ENCODE data around the gene TRAF1. TPM values are rescaled to one million over a fixed set of nuclear protein-coding genes. Genes with fewer than 3 reads are reported as not detected.

The TRAF1 gene
- total RNA-seq, 1 experiment from 2014 or later, result 1.4 TPM

DNA sequence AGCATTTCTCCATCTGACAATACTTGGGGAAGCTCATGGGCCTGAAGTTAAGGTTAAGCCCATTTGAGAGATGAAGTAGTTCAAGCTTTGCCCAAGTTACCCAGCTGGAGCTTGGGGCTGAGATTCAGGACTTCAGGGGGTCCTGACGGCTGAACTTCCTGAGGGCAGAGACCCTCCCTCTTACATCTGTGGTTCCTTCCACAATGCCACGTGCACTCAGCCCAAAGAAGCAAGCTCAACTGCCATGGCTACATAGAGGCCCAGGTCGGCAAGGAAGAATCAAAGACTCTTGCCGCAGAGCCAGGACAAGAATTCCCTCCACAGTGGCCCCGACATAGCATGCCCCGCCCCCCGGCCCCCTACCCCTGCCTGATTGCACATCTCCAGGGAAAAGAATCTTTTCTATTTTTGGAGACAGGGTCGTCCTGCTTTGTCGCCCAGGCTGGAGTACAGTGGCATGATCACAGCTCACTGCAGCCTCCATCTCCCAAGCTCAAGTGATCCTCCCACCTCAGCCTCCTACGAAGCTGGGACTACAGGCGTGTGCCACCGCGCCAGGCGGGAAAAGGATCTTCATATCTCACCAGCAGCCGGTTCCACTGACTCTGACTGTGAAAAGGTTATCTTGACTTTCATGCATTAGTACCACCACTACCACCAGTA is 58.8 kb downstream of the TRAF1 start:
- H2AK5ac ChIP-seq (ENCODE audit: insufficient read length, low read length), result no peak overlapping the region
- no peak overlapping the region for H2AFZ ChIP-seq (ENCODE audit: low read length)
- no peaks in the 10 kb centered on the region for H3K27me3 ChIP-seq (ENCODE audit: insufficient read depth, low read length)
- no peak overlapping the region for H3K27ac ChIP-seq (ENCODE audit: insufficient read length, low read depth, low read length)
- H4K8ac ChIP-seq (replicated peaks; ENCODE audit: insufficient read length, low read depth, low read length), result no peak overlapping the region
- no CpG with 5 or more reads among the region's 15 CpGs for WGBS (ENCODE audit: extremely low coverage, insufficient read length, low lambda C conversion rate)
- peak overlapping the region; percentile 35 for H3K4me2 ChIP-seq (ENCODE audit: insufficient read depth, insufficient read length, low read length)
- H3K9ac ChIP-seq (ENCODE audit: extremely low read depth, insufficient read length, low read length), result no peak overlapping the region
- no peak overlapping the region for H2BK12ac ChIP-seq (ENCODE audit: insufficient read length, low read depth, low read length)
- no peak overlapping the region for H4K5ac ChIP-seq (ENCODE audit: insufficient read length, low read depth, low read length)
- Mint-ChIP-seq H3K4me1 (peaks cover 20 to 29% of the 10 kb centered on the region in 2 experiments), H3K27ac (no peak overlapping the region), H3K9me3 (no peaks in the 10 kb centered on the region; a peak in 1 of 5 replicates), H3K36me3 (ENCODE audit: insufficient read depth in 1 of 3, low read depth in 3 of 3) (peaks cover 3 to 55% (median 17%) of the 10 kb centered on the region in 3 experiments; a peak in 6 of 7 replicates), H3K27me3 (ENCODE audit: low read depth) (no peaks in the 10 kb centered on the region), H3K4me3 (peak overlapping the region in 1 of 2 experiments; percentile 49; a peak in 3 of 5 replicates)
- H3K56ac ChIP-seq (ENCODE audit: insufficient read length, low read depth, low read length), result no peak overlapping the region
- no peaks in the 10 kb centered on the region for H4K20me1 ChIP-seq (ENCODE audit: control insufficient read depth, insufficient read depth, insufficient read length)
- H3K9me3 ChIP-seq (ENCODE audit: control insufficient read depth, low read depth, low read length), result no peaks in the 10 kb centered on the region
- H3K79me2 ChIP-seq (ENCODE audit: insufficient read depth, low read length), result no peaks in the 10 kb centered on the region
- H3K4me1 ChIP-seq (ENCODE audit: insufficient read depth, low read length), result 0 out of 2 replicates have a peak, but pooled peaks cover 2% of the 10 kb centered on the region
- H3K23me2 ChIP-seq (ENCODE audit: insufficient read length, low read depth, low read length, poor library complexity, severe bottlenecking), result no peaks in the 10 kb centered on the region
- H3K79me1 ChIP-seq (ENCODE audit: insufficient read depth, low read depth, low read length, poor library complexity, severe bottlenecking), result no peaks in the 10 kb centered on the region
- H4K91ac ChIP-seq (ENCODE audit: insufficient read length, low read depth, low read length), result no peak overlapping the region
- H3K4ac ChIP-seq (ENCODE audit: low read depth, low read length), result no peak overlapping the region
- H2BK120ac ChIP-seq (ENCODE audit: low read depth, low read length, poor library complexity, severe bottlenecking), result no peak overlapping the region
- H3T11ph ChIP-seq (ENCODE audit: low read length), result no peak overlapping the region
- no peak overlapping the region for H2BK20ac ChIP-seq (ENCODE audit: low read depth, low read length, poor library complexity, severe bottlenecking)
- DNase-seq, result no peak
- no peak overlapping the region for H2BK5ac ChIP-seq (ENCODE audit: insufficient read length, low read length)
- H2BK15ac ChIP-seq (ENCODE audit: low read depth, low read length), result no peak overlapping the region
- no peak overlapping the region for H3K23ac ChIP-seq (ENCODE audit: insufficient read length, low read depth, low read length)
- no peak overlapping the region for H3K14ac ChIP-seq (ENCODE audit: insufficient read depth, low read length)
- no peak for TF ChIP-seq CTCF (conservative IDR thresholded peaks at IDR 0.05)
- H3K18ac ChIP-seq (ENCODE audit: insufficient read length, low read depth, low read length), result no peak overlapping the region
